K562 (cell line): Measurements from ENCODE around the gene SLC66A2.
"Not testable (repeated sequence)": the region's sequence is repeated elsewhere in the genome, so short reads cannot be mapped to it uniquely, and the experiment has no call there.

Source experiments
- BHLHE40 ChIP-seq: IDR thresholded peaks from 2 replicates; pipeline ENCODE4 v1.6.1; 2011; ENCODE audit warnings: low read length, improper control_type of control experiment
- CTCF ChIP-seq, 3 experiments: IDR thresholded peaks in 2 of 3; conservative IDR thresholded peaks in 1 of 3; 2 replicates each; pipeline ENCODE4 v1.5.1; 2011 to 2012; ENCODE audit warnings: low read length in 3 of 3, mild to moderate bottlenecking in 3 of 3, control low read depth in 2 of 3, improper control_type of control experiment in 1 of 3, inconsistent platforms in 1 of 3, low read depth in 1 of 3, mixed read lengths in 1 of 3, moderate library complexity in 1 of 3; ENCODE audit not compliant: insufficient read depth in 2 of 3
- E2F4 ChIP-seq: sonication (generic); formaldehyde crosslinking; IDR thresholded peaks from 2 replicates; pipeline ENCODE4 v1.8.0; 2022; ENCODE audit warnings: mild to moderate bottlenecking, low read depth, missing genetic modification reagents
- ETS1 ChIP-seq: conservative IDR thresholded peaks from 2 replicates; pipeline ENCODE4 v1.6.1; 2011; ENCODE audit warnings: low read depth, mild to moderate bottlenecking, low read length; ENCODE audit not compliant: control insufficient read depth
- HMG20B ChIP-seq: fragments of 250-450 bp; sonication (Bioruptor Pico); IDR thresholded peaks from 2 replicates; pipeline ENCODE4 v1.5.0; 2021; ENCODE audit warnings: mild to moderate bottlenecking
- HMGXB4 ChIP-seq: sonication (generic); formaldehyde crosslinking; IDR thresholded peaks from 2 replicates; pipeline ENCODE4 v1.8.1; 2023; ENCODE audit warnings: mild to moderate bottlenecking, missing genetic modification reagents
- HNRNPK ChIP-seq: fragments of 200-400 bp; formaldehyde crosslinking; IDR thresholded peaks from one replicate; pipeline ENCODE4 v1.6.1; 2018; ENCODE audit warnings: mild to moderate bottlenecking, low read depth, low read length; ENCODE audit not compliant: poor library complexity, severe bottlenecking
- IRF9 ChIP-seq: fragments of 450-650 bp; IDR thresholded peaks from 2 replicates; pipeline ENCODE4 v1.6.1; 2016; ENCODE audit warnings: missing biosample characterization, missing genetic modification characterization
- MAFK ChIP-seq: IDR thresholded peaks from 2 replicates; pipeline ENCODE4 v1.6.1; 2011; ENCODE audit warnings: low read length, improper control_type of control experiment
- NR3C1 ChIP-seq: sonication (generic); formaldehyde crosslinking; IDR thresholded peaks from 2 replicates; pipeline ENCODE4 v1.8.1; 2022; ENCODE audit warnings: missing genetic modification reagents
- RCOR1 ChIP-seq, 2 experiments: IDR thresholded peaks; 2 replicates each; pipeline ENCODE4 v1.6.1; 2012; ENCODE audit warnings: low read depth in 2 of 2, low read length in 2 of 2, borderline replicate concordance in 1 of 2, improper control_type of control experiment in 1 of 2
- RNF219 ChIP-seq: fragments of 250-450 bp; sonication (Bioruptor Pico); IDR thresholded peaks from 2 replicates; pipeline ENCODE4 v1.5.0; 2022; ENCODE audit warnings: mild to moderate bottlenecking
- TAF1 ChIP-seq: IDR thresholded peaks from 2 replicates; pipeline ENCODE4 v1.6.1; 2011; ENCODE audit warnings: mild to moderate bottlenecking, low read length, moderate library complexity; ENCODE audit not compliant: insufficient read depth, control insufficient read depth, severe bottlenecking; ENCODE audit errors: extremely low read depth
- VEZF1 ChIP-seq: fragments of 200-800 bp; sonication (Bioruptor generic); IDR thresholded peaks from 2 replicates; pipeline ENCODE4 v1.6.1; 2017; ENCODE audit warnings: missing genetic modification characterization, missing compliant biosample characterization

- not testable (repeated sequence) for TF ChIP-seq NR3C1; VEZF1 (CRISPR knock-in tag); RNF219; ETS1; HNRNPK; E2F4 (CRISPR knock-in tag); MAFK; IRF9 (tag); HMG20B (CRISPR knock-in tag); HMGXB4 (CRISPR knock-in tag); TAF1
- peak in 1 of 2 experiments; percentile 22; a peak in 1 of 4 replicates for TF ChIP-seq RCOR1 (IDR thresholded peaks at IDR 0.05; ENCODE audit: borderline replicate concordance in 1 of 2, low read depth in 2 of 2, low read length in 2 of 2)
- peak; percentile 82 for TF ChIP-seq BHLHE40
- peak in 1 of 3 experiments; percentile 8; a peak in 1 of 6 replicates for TF ChIP-seq CTCF (IDR thresholded peaks at IDR 0.05 in 2 of 3, conservative IDR thresholded peaks at IDR 0.05 in 1 of 3; ENCODE audit: insufficient read depth in 2 of 3, low read depth in 1 of 3, low read length in 3 of 3)
Measured at GRCh38 chr18:79960161-79960801, 8.8 kb upstream of the SLC66A2 start.
